Measurements from ENCODE around the gene CNTN5.

The CNTN5 gene

GRCh38 chr11:99920956-99921355 is 900.2 kb downstream of the CNTN5 start:
- no peak for DNase-seq (ENCODE audit: low read depth in 2 of 2)

- no peak for DNase-seq (ENCODE audit: low read depth in 2 of 2)
Observed at GRCh38 chr11:99925968-99926367, 905.2 kb downstream of the CNTN5 start.

- no peak for DNase-seq (ENCODE audit: low read depth in 2 of 2)
Observed at GRCh38 chr11:99932684-99933083, 911.9 kb downstream of the CNTN5 start.

- no peak for DNase-seq (ENCODE audit: low read depth in 2 of 2)
Observed at GRCh38 chr11:99934008-99934407, 913.3 kb downstream of the CNTN5 start.

- DNase-seq (ENCODE audit: low read depth in 2 of 2) = no peak
Observed at GRCh38 chr11:99937330-99937729, 916.6 kb downstream of the CNTN5 start.

GRCh38 chr11:99952816-99953215 is 932.1 kb downstream of the CNTN5 start:
- DNase-seq (ENCODE audit: low read depth in 2 of 2) = no peak

- DNase-seq (ENCODE audit: low read depth in 2 of 2) = no peak
Observed at GRCh38 chr11:99960536-99960935, 939.8 kb downstream of the CNTN5 start.

- DNase-seq (ENCODE audit: low read depth in 2 of 2) = no peak
Observed at GRCh38 chr11:99968336-99968735, 947.6 kb downstream of the CNTN5 start.

- DNase-seq (ENCODE audit: low read depth in 2 of 2) = no peak
Observed at GRCh38 chr11:99973993-99974392, 953.2 kb downstream of the CNTN5 start.

GRCh38 chr11:99979042-99979441 is 958.3 kb downstream of the CNTN5 start:
- DNase-seq (ENCODE audit: low read depth in 2 of 2) = no peak

GRCh38 chr11:99987821-99988470 is 967.2 kb downstream of the CNTN5 start:
- no peak for DNase-seq (ENCODE audit: low read depth in 2 of 2)

GRCh38 chr11:99988471-99988837 is 967.7 kb downstream of the CNTN5 start:
- no peak for DNase-seq (ENCODE audit: low read depth in 2 of 2)

GRCh38 chr11:100003985-100004384 is 983.2 kb downstream of the CNTN5 start:
- DNase-seq (ENCODE audit: low read depth in 2 of 2) = no peak

- DNase-seq (ENCODE audit: low read depth in 2 of 2) = no peak
Observed at GRCh38 chr11:100004541-100004940, 983.8 kb downstream of the CNTN5 start.

- no peak for DNase-seq (ENCODE audit: low read depth in 2 of 2)
Observed at GRCh38 chr11:100008417-100008816, 987.7 kb downstream of the CNTN5 start.

GRCh38 chr11:100009728-100010127 is 989.0 kb downstream of the CNTN5 start:
- no peak for DNase-seq (ENCODE audit: low read depth in 2 of 2)

GRCh38 chr11:100010393-100010792 is 989.6 kb downstream of the CNTN5 start:
- DNase-seq (ENCODE audit: low read depth in 2 of 2) = no peak

GRCh38 chr11:100011697-100012096 is 990.9 kb downstream of the CNTN5 start:
- no peak for DNase-seq (ENCODE audit: low read depth in 2 of 2)

- DNase-seq (ENCODE audit: low read depth in 2 of 2) = no peak
Observed at GRCh38 chr11:100013011-100013410, 992.3 kb downstream of the CNTN5 start.

- no peak for DNase-seq (ENCODE audit: low read depth in 2 of 2)
Observed at GRCh38 chr11:100031973-100032372, 1011.2 kb downstream of the CNTN5 start.

- no peak for DNase-seq (ENCODE audit: low read depth in 2 of 2)
Observed at GRCh38 chr11:100061006-100061405, 1040.3 kb downstream of the CNTN5 start.

GRCh38 chr11:100066399-100066798 is 1045.7 kb downstream of the CNTN5 start:
- DNase-seq (ENCODE audit: low read depth in 2 of 2) = no peak

- DNase-seq (ENCODE audit: low read depth in 2 of 2) = no peak
Observed at GRCh38 chr11:100068116-100068515, 1047.4 kb downstream of the CNTN5 start.

GRCh38 chr11:100072131-100072530 is 1051.4 kb downstream of the CNTN5 start:
- no peak for DNase-seq (ENCODE audit: low read depth in 2 of 2)
